NCI-H524 treated with DMSO at 0.1 percent for 48 hours (cell line): ENCODE results near the gene HDAC10.
"Not testable (repeated sequence)": the region's sequence is repeated elsewhere in the genome, so short reads cannot be mapped to it uniquely, and the experiment has no call there.

Source experiments
- DNase-seq: peaks from one replicate; lab custom pipeline; 2025; lab: John Stamatoyannopoulos, UW

HDAC10 gene

GRCh38 chr22:50217543-50218152, 33.4 kb downstream of the HDAC10 start:
- DNase-seq: no peak

GRCh38 chr22:50216684-50217520, 34.2 kb downstream of the HDAC10 start:
- DNase-seq: no peak

- DNase-seq: no peak
Observed at GRCh38 chr22:50216055-50216683, 34.9 kb downstream of the HDAC10 start.

- no peak for DNase-seq
Observed at GRCh38 chr22:50215297-50216054, 35.6 kb downstream of the HDAC10 start.

- no peak for DNase-seq
Observed at GRCh38 chr22:50213263-50213662, 37.8 kb downstream of the HDAC10 start.

- no peak for DNase-seq
Observed at GRCh38 chr22:50211147-50211546, 39.9 kb downstream of the HDAC10 start.

- no peak for DNase-seq
Observed at GRCh38 chr22:50210378-50211139, 40.5 kb downstream of the HDAC10 start.

GRCh38 chr22:50209893-50210292, 41.2 kb downstream of the HDAC10 start:
- DNase-seq: no peak

GRCh38 chr22:50208939-50209892, 41.8 kb downstream of the HDAC10 start:
- no peak for DNase-seq

- no peak for DNase-seq
Observed at GRCh38 chr22:50208430-50208938, 42.6 kb downstream of the HDAC10 start.

GRCh38 chr22:50207383-50208140, 43.5 kb downstream of the HDAC10 start:
- DNase-seq: no peak

GRCh38 chr22:50206599-50206998, 44.5 kb downstream of the HDAC10 start:
- DNase-seq: no peak

- DNase-seq: no peak
Observed at GRCh38 chr22:50205781-50206569, 45.1 kb downstream of the HDAC10 start.

- DNase-seq: not testable (repeated sequence)
Observed at GRCh38 chr22:50204998-50205397, 46.1 kb downstream of the HDAC10 start.

- no peak for DNase-seq
Observed at GRCh38 chr22:50204571-50204970, 46.5 kb downstream of the HDAC10 start.

GRCh38 chr22:50203288-50203687, 47.8 kb downstream of the HDAC10 start:
- DNase-seq: no peak

GRCh38 chr22:50202130-50202666, 48.9 kb downstream of the HDAC10 start:
- no peak for DNase-seq
